Neural progenitor cell (in vitro differentiated cells): ENCODE measurements around the gene PYCARD. TPM values are rescaled to one million over a fixed set of nuclear protein-coding genes. Genes with fewer than 3 reads are reported as not detected.

ENCODE experiments used
- DNase-seq: peaks from one replicate; pipeline ENCODE4 v3.0.0-alpha.2; 2016; ENCODE audit warnings: low spot score
- H2AFZ ChIP-seq: fragments of 200-600 bp; sonication (generic); replicated peaks from 2 replicates; pipeline ENCODE4 v1.6.1; 2016; ENCODE audit warnings: antibody characterized with exemption
- H3F3A ChIP-seq: fragments of 200-600 bp; sonication (generic); 2 replicates; pipeline ENCODE4 v1.6.1; 2016; ENCODE audit warnings: antibody characterized with exemption, low read depth
- H3K27ac ChIP-seq: fragments of 200-600 bp; sonication (generic); 2 replicates; pipeline ENCODE4 v1.5.1; 2016; ENCODE audit warnings: mild to moderate bottlenecking
- H3K27me3 ChIP-seq: fragments of 200-600 bp; sonication (generic); 2 replicates; pipeline ENCODE4 v1.6.1; 2016; ENCODE audit warnings: mild to moderate bottlenecking, moderate library complexity
- H3K36me3 ChIP-seq: fragments of 200-600 bp; sonication (generic); 2 replicates; pipeline ENCODE4 v1.5.1; 2016
- H3K4me1 ChIP-seq: fragments of 200-600 bp; sonication (generic); 2 replicates; pipeline ENCODE4 v1.6.1; 2016; ENCODE audit warnings: mixed run types
- H3K4me2 ChIP-seq: fragments of 200-600 bp; sonication (generic); 2 replicates; pipeline ENCODE4 v1.6.1; 2016
- H3K4me3 ChIP-seq: fragments of 200-600 bp; sonication (generic); 2 replicates; pipeline ENCODE4 v1.5.1; 2016
- H3K79me2 ChIP-seq: fragments of 200-600 bp; sonication (generic); 2 replicates; pipeline ENCODE4 v1.6.1; 2016; ENCODE audit warnings: low read depth
- H3K9ac ChIP-seq: fragments of 200-600 bp; sonication (generic); 2 replicates; pipeline ENCODE4 v1.6.1; 2016
- H3K9me3 ChIP-seq: fragments of 200-600 bp; sonication (generic); 2 replicates; pipeline ENCODE4 v1.5.1; 2016; ENCODE audit warnings: low read depth
- H4K20me1 ChIP-seq: fragments of 200-600 bp; sonication (generic); 2 replicates; pipeline ENCODE4 v1.6.1; 2016; ENCODE audit warnings: low read depth
- H3K27ac Mint-ChIP-seq: 3 replicates; pipeline ENCODE4 v1.8.0; 2021; ENCODE audit warnings: mixed read lengths
- H3K27me3 Mint-ChIP-seq: 2 replicates; pipeline ENCODE4 v1.8.0; 2022; ENCODE audit warnings: low read depth, mild to moderate bottlenecking, inconsistent platforms, moderate library complexity, mixed read lengths; ENCODE audit not compliant: insufficient read depth
- H3K36me3 Mint-ChIP-seq: 3 replicates; pipeline ENCODE4 v1.8.0; 2021; ENCODE audit warnings: mixed read lengths
- H3K4me1 Mint-ChIP-seq: 3 replicates; pipeline ENCODE4 v1.8.0; 2021; ENCODE audit warnings: mixed read lengths
- H3K4me3 Mint-ChIP-seq: 3 replicates; pipeline ENCODE4 v1.8.0; 2021; ENCODE audit warnings: mild to moderate bottlenecking, moderate library complexity, mixed read lengths
- H3K9me3 Mint-ChIP-seq: 3 replicates; pipeline ENCODE4 v1.8.0; 2020; ENCODE audit warnings: mixed read lengths
- EZH2 ChIP-seq: fragments of 200-600 bp; sonication (generic); IDR thresholded peaks from 2 replicates; pipeline ENCODE4 v1.6.1; 2017; ENCODE audit warnings: antibody characterized with exemption, mild to moderate bottlenecking, moderate library complexity
- EZH2phosphoT487 ChIP-seq: fragments of 200-600 bp; sonication (generic); IDR thresholded peaks from 2 replicates; pipeline ENCODE4 v1.6.1; 2017; ENCODE audit warnings: antibody characterized with exemption
- total RNA-seq: library from RNA; depleted of rRNA; stranded (reverse); fragments of >200 nt; gene quantifications from 2 replicates; pipeline ENCODE4 v1.2.3, GENCODE V29; 2015; ENCODE audit warnings: low replicate concordance
- TF ChIP-seq, protein P1 (sequence below): fragments of 200-600 bp; sonication (generic); IDR thresholded peaks from 2 replicates; pipeline ENCODE4 v1.5.1; 2017; ENCODE audit warnings: antibody characterized with exemption, mild to moderate bottlenecking

Gene PYCARD
- total RNA-seq, 1 donor from 2014 or later = not detected

GRCh38 chr16:31181102-31181830, 21.3 kb downstream of the PYCARD start:
- Histone ChIP-seq H3K27me3 (no peaks in the 10 kb centered on the region), H3F3A (peaks cover 50% of the 10 kb centered on the region), H3K4me2 (peak overlapping the region; percentile 95), H2AFZ (no peak overlapping the region), H3K79me2 (peaks cover 71% of the 10 kb centered on the region), H3K9ac (peak overlapping the region; percentile 92), H4K20me1 (peaks cover 56% of the 10 kb centered on the region), H3K36me3 (peaks cover 15% of the 10 kb centered on the region), H3K9me3 (no peaks in the 10 kb centered on the region), H3K4me3 (peak overlapping the region; percentile 72), H3K4me1 (peaks cover 17% of the 10 kb centered on the region), H3K27ac (no peak overlapping the region)
- peak; percentile 50 for DNase-seq
- H3K9me3 Mint-ChIP-seq = peaks cover 4% of the 10 kb centered on the region
- TF ChIP-seq EZH2phosphoT487 (no peak), EZH2 (no peak)
- TF ChIP-seq, protein P1, sequence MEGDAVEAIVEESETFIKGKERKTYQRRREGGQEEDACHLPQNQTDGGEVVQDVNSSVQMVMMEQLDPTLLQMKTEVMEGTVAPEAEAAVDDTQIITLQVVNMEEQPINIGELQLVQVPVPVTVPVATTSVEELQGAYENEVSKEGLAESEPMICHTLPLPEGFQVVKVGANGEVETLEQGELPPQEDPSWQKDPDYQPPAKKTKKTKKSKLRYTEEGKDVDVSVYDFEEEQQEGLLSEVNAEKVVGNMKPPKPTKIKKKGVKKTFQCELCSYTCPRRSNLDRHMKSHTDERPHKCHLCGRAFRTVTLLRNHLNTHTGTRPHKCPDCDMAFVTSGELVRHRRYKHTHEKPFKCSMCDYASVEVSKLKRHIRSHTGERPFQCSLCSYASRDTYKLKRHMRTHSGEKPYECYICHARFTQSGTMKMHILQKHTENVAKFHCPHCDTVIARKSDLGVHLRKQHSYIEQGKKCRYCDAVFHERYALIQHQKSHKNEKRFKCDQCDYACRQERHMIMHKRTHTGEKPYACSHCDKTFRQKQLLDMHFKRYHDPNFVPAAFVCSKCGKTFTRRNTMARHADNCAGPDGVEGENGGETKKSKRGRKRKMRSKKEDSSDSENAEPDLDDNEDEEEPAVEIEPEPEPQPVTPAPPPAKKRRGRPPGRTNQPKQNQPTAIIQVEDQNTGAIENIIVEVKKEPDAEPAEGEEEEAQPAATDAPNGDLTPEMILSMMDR = no peak
- peaks cover 43% of the 10 kb centered on the region for H3K36me3 Mint-ChIP-seq
- peak overlapping the region; percentile 98 for H3K4me3 Mint-ChIP-seq
- peaks cover 39% of the 10 kb centered on the region for H3K4me1 Mint-ChIP-seq
- H3K27me3 Mint-ChIP-seq = peaks cover 22% of the 10 kb centered on the region
- peak overlapping the region; percentile 88 for H3K27ac Mint-ChIP-seq

DNA sequence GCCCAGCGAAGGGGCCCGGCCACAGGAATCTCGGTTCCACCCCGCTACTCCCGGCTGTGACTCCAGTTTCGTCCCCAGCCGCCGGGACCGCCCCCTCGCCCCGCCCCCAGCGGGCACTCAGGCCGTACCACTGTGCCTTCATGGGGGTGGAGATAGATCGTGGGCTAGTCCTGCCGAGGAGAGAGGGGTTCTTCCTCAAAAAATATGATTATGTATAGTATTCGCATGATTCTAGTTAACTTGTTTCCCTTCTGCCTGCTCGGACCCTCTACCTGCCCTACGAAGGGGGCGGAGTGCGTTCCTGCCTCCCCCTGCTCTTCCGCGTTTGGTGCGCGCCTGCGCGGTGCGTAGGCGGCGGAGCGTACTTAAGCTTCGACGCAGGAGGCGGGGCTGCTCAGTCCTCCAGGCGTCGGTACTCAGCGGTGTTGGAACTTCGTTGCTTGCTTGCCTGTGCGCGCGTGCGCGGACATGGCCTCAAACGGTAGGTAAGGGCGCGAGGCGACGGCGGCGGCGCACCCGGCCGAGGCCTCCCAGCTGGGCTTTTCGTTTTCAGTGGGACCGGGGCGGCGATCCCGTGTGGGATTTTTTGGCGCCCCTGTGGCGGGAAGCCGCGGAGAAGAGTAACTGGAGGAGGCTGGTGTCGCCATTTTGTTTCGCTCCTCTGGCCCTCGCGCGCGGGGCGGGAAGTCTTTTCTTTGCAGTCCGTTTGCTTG, 22.7 kb downstream of the PYCARD start, which contains the start of gene FUS:
FUS (plus strand) TSS at position 393 of the 713 bp plus-strand sequence; CDS start at position 469, 76 bp downstream.
- peak within 1 kb of the TSS; percentile 72 for H3K4me3 ChIP-seq
- peak; percentile 98 for DNase-seq
- peak within 1 kb of the TSS; percentile 97 for H3K27ac ChIP-seq
- H3K27ac Mint-ChIP-seq = peak within 1 kb of the TSS; percentile 100
- peaks cover 39% of the 10 kb centered on the region for H3K4me1 Mint-ChIP-seq
- H4K20me1 ChIP-seq = peaks cover 43% of the 10 kb centered on the region
- peaks cover 17% of the 10 kb centered on the region for H3K4me1 ChIP-seq
- H2AFZ ChIP-seq = peak within 1 kb of the TSS; percentile 85
- H3K36me3 ChIP-seq = peaks cover 4% of the 10 kb centered on the region
- H3K79me2 ChIP-seq = peaks cover 58% of the 10 kb centered on the region
- peaks cover 29% of the 10 kb centered on the region for H3K36me3 Mint-ChIP-seq
- peak within 1 kb of the TSS; percentile 98 for H3K4me3 Mint-ChIP-seq
- H3K4me2 ChIP-seq = peak within 1 kb of the TSS; percentile 95
- H3K27me3 Mint-ChIP-seq = peaks cover 19% of the 10 kb centered on the region
- peaks cover 38% of the 10 kb centered on the region for H3F3A ChIP-seq
- peaks cover 4% of the 10 kb centered on the region for H3K9me3 Mint-ChIP-seq
- TF ChIP-seq EZH2 = no peak
- TF ChIP-seq, protein P1 = no peak
- TF ChIP-seq EZH2phosphoT487 = no peak
- no peaks in the 10 kb centered on the region for H3K9me3 ChIP-seq
- H3K9ac ChIP-seq = peak within 1 kb of the TSS; percentile 92
- H3K27me3 ChIP-seq = no peaks in the 10 kb centered on the region

- Mint-ChIP-seq H3K27ac (peak overlapping the region; percentile 87), H3K4me3 (peak overlapping the region; percentile 98), H3K27me3 (peaks cover 16% of the 10 kb centered on the region), H3K36me3 (peaks cover 25% of the 10 kb centered on the region), H3K9me3 (peaks cover 4% of the 10 kb centered on the region), H3K4me1 (peaks cover 42% of the 10 kb centered on the region)
- Histone ChIP-seq H4K20me1 (peaks cover 37% of the 10 kb centered on the region), H3K27me3 (no peaks in the 10 kb centered on the region), H3K9me3 (no peaks in the 10 kb centered on the region), H3K79me2 (peaks cover 52% of the 10 kb centered on the region), H3K4me2 (peak overlapping the region; percentile 95), H3K9ac (peak overlapping the region; percentile 92), H3K36me3 (peaks cover 4% of the 10 kb centered on the region), H3K4me3 (peak overlapping the region; percentile 72), H3K27ac (peak overlapping the region; percentile 97), H2AFZ (peak overlapping the region; percentile 85), H3F3A (peaks cover 38% of the 10 kb centered on the region), H3K4me1 (peaks cover 17% of the 10 kb centered on the region)
- TF ChIP-seq, protein P1 = no peak
- no peak for TF ChIP-seq EZH2phosphoT487
- no peak for TF ChIP-seq EZH2
- no peak for DNase-seq
These were observed 23.3 kb downstream of the PYCARD start for GRCh38 chr16:31179219-31179746.
